ENCODE measurements around the gene NACAD. TPM values are rescaled to one million over a fixed set of nuclear protein-coding genes. Genes with fewer than 3 reads are reported as not detected.
"Not testable (repeated sequence)": the region's sequence is repeated elsewhere in the genome, so short reads cannot be mapped to it uniquely, and the experiment has no call there.

The NACAD gene
- total RNA-seq, 8 experiments from 2014 or later = 2.9 to 19.8 (median 11.6) TPM

DNA sequence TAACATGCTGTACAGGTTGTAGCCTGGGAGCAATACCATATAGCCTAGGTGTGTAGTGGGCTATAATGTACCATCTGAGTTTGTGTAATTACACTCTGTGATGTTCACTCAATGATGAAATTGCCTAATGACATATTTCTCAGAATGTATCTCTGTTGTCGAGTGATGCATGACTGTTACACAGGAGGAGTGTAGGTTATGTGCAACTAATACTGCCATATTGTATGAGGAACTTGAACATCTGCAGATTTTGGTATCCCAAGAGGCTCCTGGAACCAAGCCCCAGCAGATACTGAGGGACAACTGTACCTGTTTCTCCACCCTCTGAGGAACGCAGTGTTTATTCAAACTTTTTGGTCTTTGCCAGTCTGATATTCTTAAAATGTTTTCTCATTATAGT lies 38.6 kb downstream of the NACAD start:
- ATAC-seq (replicated peaks in 6 of 8) = no peak
- Histone ChIP-seq H3K4me3 (no peak overlapping the region), H3K27ac (no peak overlapping the region), H3K4me1 (replicated peaks in 1 of 2) (no peaks in the 10 kb centered on the region)
- 55 to 100% (median 68%) methylated on average over 1 to 2 of the region's 2 CpGs; no CpG with 5 or more reads in 2 of the 10 experiments for WGBS, 10 experiments
- in situ Hi-C loops (cut with MboI; ENCODE audit: low pct_unique_long_range_greater_than_20kb in 2 of 9, low sequenced_read_pairs in 9 of 9, unreplicated experiment in 9 of 9) = no loop called here

DNA sequence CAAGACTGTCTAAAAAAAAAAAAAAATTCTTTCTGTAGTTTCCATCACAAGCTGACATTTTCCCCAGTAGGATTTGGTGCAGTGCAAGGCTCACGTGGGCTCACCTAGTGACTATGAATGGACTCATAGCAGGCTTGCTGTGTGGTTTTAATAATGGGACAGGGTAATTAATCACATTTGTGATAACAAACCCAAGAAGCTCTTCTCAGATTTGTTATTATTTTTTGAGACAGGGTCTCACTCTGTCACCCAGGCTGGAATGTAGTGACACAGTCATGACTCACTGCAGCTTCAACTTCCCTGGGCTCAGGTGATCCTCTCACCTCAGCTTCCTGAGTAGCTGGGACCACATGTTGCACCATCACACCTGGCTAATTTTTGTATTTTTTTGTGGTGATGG lies 40.0 kb downstream of the NACAD start:
- in situ Hi-C loops (cut with MboI; ENCODE audit: low pct_unique_long_range_greater_than_20kb in 2 of 9, low sequenced_read_pairs in 9 of 9, unreplicated experiment in 9 of 9) = no loop called here
- WGBS, 10 experiments = 0 to 100% (median 83%) methylated on average over 1 of the region's 1 CpG; no CpG with 5 or more reads in 3 of the 10 experiments
- no peak for ATAC-seq (replicated peaks in 6 of 8)

GRCh38 chr7:45044338-45044737 lies 44.4 kb downstream of the NACAD start:
- no peak for ATAC-seq (replicated peaks in 6 of 8)
- 30 to 92% methylated on average over 2 of the region's 5 CpGs; no CpG with 5 or more reads in 8 of the 10 experiments for WGBS, 10 experiments
- H3K4me1 ChIP-seq (replicated peaks in 1 of 2) = no peaks in the 10 kb centered on the region
- H3K4me3 ChIP-seq = no peak overlapping the region
- in situ Hi-C loops (cut with MboI; ENCODE audit: low pct_unique_long_range_greater_than_20kb in 2 of 9, low sequenced_read_pairs in 9 of 9, unreplicated experiment in 9 of 9) = no loop called here
- H3K27ac ChIP-seq = no peak overlapping the region

More for the DNA sequence above, 40.0 kb downstream of the NACAD start:
- Histone ChIP-seq H3K4me1 (replicated peaks in 1 of 2) (no peaks in the 10 kb centered on the region), H3K4me3 (no peak overlapping the region), H3K27ac (no peak overlapping the region)

DNA sequence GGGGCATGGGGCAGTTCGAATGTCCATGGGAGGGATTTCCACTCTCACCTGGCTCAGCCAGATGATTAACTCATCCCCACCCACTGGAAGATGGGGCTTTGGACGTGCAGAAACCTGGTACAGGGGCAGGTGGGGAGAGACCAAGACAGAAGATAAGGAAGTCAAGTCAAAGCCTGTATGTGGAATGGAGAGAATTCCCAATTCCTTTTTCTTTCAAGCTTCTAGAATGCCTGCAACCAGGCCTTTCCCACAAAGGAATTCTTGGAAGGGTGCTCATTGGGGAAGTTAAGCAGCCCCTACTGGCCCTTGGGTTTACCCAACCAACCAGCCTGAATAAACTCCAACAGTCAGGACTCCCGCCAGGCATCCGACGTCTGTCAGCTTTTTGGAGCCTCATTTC lies 49.7 kb downstream of the NACAD start:
- WGBS, 10 experiments = 89 to 100% (median 95%) methylated on average over 1 to 5 of the region's 5 CpGs; no CpG with 5 or more reads in 5 of the 10 experiments
- in situ Hi-C loops (cut with MboI; ENCODE audit: low pct_unique_long_range_greater_than_20kb in 2 of 9, low sequenced_read_pairs in 9 of 9, unreplicated experiment in 9 of 9) = no loop called here
- no peak for ATAC-seq (replicated peaks in 6 of 8)
- Histone ChIP-seq H3K27ac (no peak overlapping the region), H3K4me1 (replicated peaks in 1 of 2) (peaks cover 0 to 10% of the 10 kb centered on the region in 2 donors), H3K4me3 (no peak overlapping the region)

DNA sequence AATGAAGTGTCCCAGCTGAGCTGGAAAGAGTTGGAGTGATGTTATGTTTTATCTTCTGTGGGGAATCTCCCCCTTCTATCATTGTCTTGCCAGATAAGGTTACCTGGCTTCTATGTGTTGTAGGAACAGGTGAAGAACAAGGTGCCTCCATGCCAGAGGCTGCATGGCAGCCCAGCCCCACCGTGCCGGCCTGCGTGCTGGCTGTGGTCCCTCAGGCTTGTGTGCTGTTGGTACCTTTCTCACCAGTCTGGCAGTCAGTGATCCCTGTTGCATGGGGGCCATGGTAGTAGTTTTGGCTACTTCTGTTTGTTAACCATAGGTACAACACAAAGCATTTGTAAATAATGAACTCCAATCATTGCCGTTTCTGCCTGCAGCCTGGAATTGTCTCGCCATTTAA lies 50.9 kb downstream of the NACAD start:
- ATAC-seq (replicated peaks in 6 of 8) = no peak
- peaks cover 0 to 10% of the 10 kb centered on the region in 2 donors for H3K4me1 ChIP-seq (replicated peaks in 1 of 2)
- no peak overlapping the region for H3K4me3 ChIP-seq
- 80 to 100% (median 95%) methylated on average over 2 to 5 of the region's 5 CpGs; no CpG with 5 or more reads in 4 of the 10 experiments for WGBS, 10 experiments
- in situ Hi-C loops (cut with MboI; ENCODE audit: low pct_unique_long_range_greater_than_20kb in 2 of 9, low sequenced_read_pairs in 9 of 9, unreplicated experiment in 9 of 9) = no loop called here
- no peak overlapping the region for H3K27ac ChIP-seq

DNA sequence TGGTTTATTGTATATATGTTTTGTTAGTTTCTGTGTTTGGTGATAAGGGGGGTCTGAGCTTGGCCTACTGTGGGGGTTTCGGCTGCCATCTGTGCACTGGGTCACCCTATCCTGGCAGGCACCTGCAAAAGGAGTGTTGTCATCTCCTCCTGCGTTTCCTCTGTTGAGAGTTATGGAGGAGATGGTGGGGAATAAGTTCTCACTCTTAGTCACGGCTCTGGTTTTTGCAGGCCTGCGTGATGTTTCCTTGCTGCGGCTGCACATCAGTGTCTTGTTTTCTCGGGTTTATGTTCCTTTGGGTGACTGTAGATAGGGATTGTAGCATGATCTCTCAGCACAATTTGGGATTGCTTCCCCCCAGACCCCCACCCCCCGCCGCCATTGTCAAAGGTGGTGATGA lies 52.0 kb downstream of the NACAD start:
- Histone ChIP-seq H3K4me1 (replicated peaks in 1 of 2) (peaks cover 0 to 11% of the 10 kb centered on the region in 2 donors), H3K4me3 (no peak overlapping the region), H3K27ac (no peak overlapping the region)
- no peak for ATAC-seq (replicated peaks in 6 of 8)
- in situ Hi-C loops (cut with MboI; ENCODE audit: low pct_unique_long_range_greater_than_20kb in 2 of 9, low sequenced_read_pairs in 9 of 9, unreplicated experiment in 9 of 9) = no loop called here
- WGBS, 10 experiments = 90 to 100% (median 100%) methylated on average over 1 to 6 of the region's 8 CpGs; no CpG with 5 or more reads in 5 of the 10 experiments

GRCh38 chr7:45036317-45036716 lies 52.5 kb downstream of the NACAD start:
- Histone ChIP-seq H3K27ac (no peak overlapping the region), H3K4me3 (no peak overlapping the region), H3K4me1 (replicated peaks in 1 of 2) (peaks cover 0 to 13% of the 10 kb centered on the region in 2 donors)
- peak in 2 of 8 experiments; percentile 66 to 78 for ATAC-seq (replicated peaks in 6 of 8)
- in situ Hi-C loops (cut with MboI; ENCODE audit: low pct_unique_long_range_greater_than_20kb in 2 of 9, low sequenced_read_pairs in 9 of 9, unreplicated experiment in 9 of 9) = no loop called here
- 57 to 89% (median 76%) methylated on average over 1 to 3 of the region's 3 CpGs; no CpG with 5 or more reads in 5 of the 10 experiments for WGBS, 10 experiments

- Histone ChIP-seq H3K4me3 (no peak overlapping the region), H3K4me1 (replicated peaks in 1 of 2) (peaks cover 0 to 13% of the 10 kb centered on the region in 2 donors), H3K27ac (no peak overlapping the region)
- in situ Hi-C loops (cut with MboI; ENCODE audit: low pct_unique_long_range_greater_than_20kb in 2 of 9, low sequenced_read_pairs in 9 of 9, unreplicated experiment in 9 of 9) = no loop called here
- ATAC-seq (replicated peaks in 6 of 8) = peak in 2 of 8 experiments; percentile 40 to 68
- 40 to 96% (median 73%) methylated on average over 1 to 6 of the region's 6 CpGs; no CpG with 5 or more reads in 1 of the 10 experiments for WGBS, 10 experiments
Observed at GRCh38 chr7:45035893-45036292, 52.9 kb downstream of the NACAD start.

DNA sequence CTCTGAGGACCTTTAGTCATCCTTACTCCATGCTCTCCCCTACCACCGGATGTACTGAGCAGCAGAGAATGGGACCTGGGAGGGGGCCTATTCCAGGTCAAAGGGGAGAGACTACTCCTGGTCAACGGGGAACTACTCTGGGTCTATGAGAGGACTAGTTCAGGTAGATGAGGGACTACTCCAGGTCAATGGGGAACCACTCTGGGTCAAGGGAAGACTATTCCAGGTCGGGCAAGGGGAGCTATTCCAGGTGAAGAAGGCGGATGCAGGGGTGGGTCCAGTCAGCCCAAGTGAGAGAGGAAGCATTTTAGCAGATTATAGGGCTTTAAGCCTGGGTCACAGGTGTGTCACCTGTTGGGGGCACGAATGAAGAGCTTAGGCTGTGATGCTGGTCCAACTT lies 53.4 kb downstream of the NACAD start:
- WGBS, 10 experiments = 50 to 100% (median 93%) methylated on average over 1 to 4 of the region's 5 CpGs; no CpG with 5 or more reads in 1 of the 10 experiments
- in situ Hi-C loops (cut with MboI; ENCODE audit: low pct_unique_long_range_greater_than_20kb in 2 of 9, low sequenced_read_pairs in 9 of 9, unreplicated experiment in 9 of 9) = no loop called here
- Histone ChIP-seq H3K27ac (no peak overlapping the region), H3K4me1 (replicated peaks in 1 of 2) (peaks cover 0 to 13% of the 10 kb centered on the region in 2 donors), H3K4me3 (no peak overlapping the region)
- ATAC-seq (replicated peaks in 6 of 8) = no peak

GRCh38 chr7:45034710-45035109 lies 54.1 kb downstream of the NACAD start:
- peaks cover 0 to 13% of the 10 kb centered on the region in 2 donors for H3K4me1 ChIP-seq (replicated peaks in 1 of 2)
- H3K27ac ChIP-seq; ATAC-seq (replicated peaks in 6 of 8); in situ Hi-C loops (cut with MboI; ENCODE audit: low pct_unique_long_range_greater_than_20kb in 2 of 9, low sequenced_read_pairs in 9 of 9, unreplicated experiment in 9 of 9); H3K4me3 ChIP-seq: not testable (repeated sequence)
- 92 to 100% (median 100%) methylated on average over 1 to 4 of the region's 5 CpGs; no CpG with 5 or more reads in 4 of the 10 experiments for WGBS, 10 experiments

DNA sequence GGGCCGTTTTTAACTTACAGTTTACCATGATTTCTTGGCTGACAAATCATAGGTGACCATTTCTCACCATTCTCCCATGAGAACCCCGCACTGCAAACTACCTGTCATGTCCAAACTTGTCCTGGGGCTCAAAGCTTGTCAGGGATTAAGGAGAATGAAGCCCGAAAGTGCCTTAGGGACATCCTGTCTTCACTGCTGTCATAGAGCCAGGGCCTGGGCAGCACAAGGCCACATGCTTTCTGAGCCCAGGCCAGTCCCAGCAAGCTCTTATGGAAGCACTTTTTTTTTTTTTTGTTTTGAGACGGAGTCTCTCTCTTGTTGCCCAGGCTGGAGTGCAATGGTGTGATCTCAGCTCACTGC lies 54.9 kb downstream of the NACAD start:
- peaks cover 0 to 13% of the 10 kb centered on the region in 2 donors for H3K4me1 ChIP-seq (replicated peaks in 1 of 2)
- in situ Hi-C loops (cut with MboI; ENCODE audit: low pct_unique_long_range_greater_than_20kb in 2 of 9, low sequenced_read_pairs in 9 of 9, unreplicated experiment in 9 of 9) = no loop called here
- peak; percentile 21 to 75 (median 36) for ATAC-seq (replicated peaks in 6 of 8)
- WGBS, 10 experiments = 14 to 100% (median 80%) methylated on average over 1 to 3 of the region's 4 CpGs; no CpG with 5 or more reads in 2 of the 10 experiments
- no peak overlapping the region for H3K27ac ChIP-seq
- no peak overlapping the region for H3K4me3 ChIP-seq

DNA sequence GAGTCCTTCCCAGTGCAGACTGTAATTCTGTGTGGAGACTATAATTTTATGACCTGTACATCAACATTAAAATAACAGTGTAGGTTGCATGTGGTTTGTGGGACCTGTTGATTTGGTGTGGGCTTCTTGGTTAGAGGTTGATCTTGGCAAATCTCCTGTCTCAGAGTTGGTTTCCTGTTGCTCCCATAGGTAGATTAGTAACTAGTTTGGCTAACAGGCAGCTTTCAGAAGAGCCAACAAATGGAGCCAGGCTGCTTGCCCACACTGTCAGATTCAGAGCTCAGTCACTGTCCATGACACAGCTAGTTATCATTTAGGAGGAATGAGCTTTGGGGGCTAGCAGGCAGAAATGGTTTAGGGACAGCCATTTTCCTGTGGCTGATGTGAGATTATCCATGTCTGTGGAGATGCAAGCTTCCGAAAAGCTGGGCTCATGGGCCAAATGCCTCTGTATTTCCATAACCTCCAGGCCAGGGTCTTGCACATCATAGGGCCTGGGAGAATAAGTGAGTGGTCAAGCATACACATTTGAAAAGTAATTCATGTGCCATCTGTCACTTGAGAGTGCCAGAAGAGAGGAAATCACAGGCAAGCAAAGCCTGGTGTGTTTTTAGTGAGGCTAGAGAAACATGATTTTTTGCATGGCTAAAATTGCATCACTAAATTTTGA lies 55.4 kb downstream of the NACAD start:
- Histone ChIP-seq H3K27ac (no peak overlapping the region), H3K4me1 (replicated peaks in 1 of 2) (peaks cover 0 to 13% of the 10 kb centered on the region in 2 donors), H3K4me3 (no peak overlapping the region)
- ATAC-seq (replicated peaks in 6 of 8) = peak in 1 of 8 experiments; percentile 31
- in situ Hi-C loops (cut with MboI; ENCODE audit: low pct_unique_long_range_greater_than_20kb in 2 of 9, low sequenced_read_pairs in 9 of 9, unreplicated experiment in 9 of 9) = no loop called here
- 20 to 43% methylated on average over 1 of the region's 1 CpG; no CpG with 5 or more reads in 8 of the 10 experiments for WGBS, 10 experiments

DNA sequence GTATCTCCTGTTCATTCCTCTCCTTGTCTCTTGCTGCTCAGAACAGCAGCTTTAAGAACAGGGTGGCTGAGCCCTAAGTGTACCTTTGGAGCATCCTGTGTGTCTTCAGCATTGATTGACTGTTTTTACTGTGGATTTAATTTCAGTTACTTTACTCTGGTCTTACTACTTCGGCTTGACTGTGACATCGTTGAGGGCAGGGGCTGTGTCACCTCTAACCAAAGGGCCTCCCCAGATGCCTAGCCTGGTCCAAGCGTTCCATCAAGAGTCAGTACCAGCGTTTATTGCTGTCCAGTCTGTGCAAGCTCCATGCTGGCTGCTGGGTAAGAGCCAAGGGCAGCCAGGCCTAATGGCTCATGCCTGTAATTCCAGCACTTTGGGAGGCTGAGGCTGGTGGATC lies 56.3 kb downstream of the NACAD start:
- Histone ChIP-seq H3K4me1 (replicated peaks in 1 of 2) (peaks cover 0 to 13% of the 10 kb centered on the region in 2 donors), H3K27ac (no peak overlapping the region), H3K4me3 (no peak overlapping the region)
- ATAC-seq (replicated peaks in 6 of 8) = no peak
- in situ Hi-C loops (cut with MboI; ENCODE audit: low pct_unique_long_range_greater_than_20kb in 2 of 9, low sequenced_read_pairs in 9 of 9, unreplicated experiment in 9 of 9) = no loop called here
- 79 to 100% (median 94%) methylated on average over 1 to 3 of the region's 4 CpGs; no CpG with 5 or more reads in 5 of the 10 experiments for WGBS, 10 experiments

All from motor neuron (in vitro differentiated cells).